AG04450 (cell line): ENCODE data around the gene S100B. TPM values are rescaled to one million over a fixed set of nuclear protein-coding genes. Genes with fewer than 3 reads are reported as not detected.

ENCODE experiments used
- CTCF ChIA-PET: fragments of 300-600, 350-600 bp; formaldehyde crosslinking; extraction: SDS; loops from one replicate; lab custom pipeline; 2022; ENCODE audit warnings: antibody characterized with exemption, inconsistent platforms; lab: Charles Lee
- POLR2A ChIA-PET: fragments of 350-600 bp; formaldehyde crosslinking; extraction: SDS; loops from one replicate; lab custom pipeline; 2021; ENCODE audit warnings: antibody characterized with exemption, inconsistent platforms; lab: Yijun Ruan, JAX
- DNase-seq: peaks from one replicate; pipeline ENCODE4 v3.0.0-alpha.2; 2011; ENCODE audit warnings: low read depth, low spot score
- H3K27ac ChIP-seq: one replicate; pipeline ENCODE4 v1.5.1; 2012; ENCODE audit warnings: low read depth, low read length, control low read depth
- H3K27me3 ChIP-seq: one replicate; pipeline ENCODE4 v1.6.0; 2012; ENCODE audit warnings: low read length; ENCODE audit not compliant: control insufficient read depth, insufficient read depth
- H3K4me3 ChIP-seq: 2 replicates; pipeline ENCODE4 v1.5.1; 2011; ENCODE audit warnings: mild to moderate bottlenecking, low read depth, low read length, control low read depth
- H3K9me3 ChIP-seq: 2 replicates; pipeline ENCODE4 v1.5.1; 2012; ENCODE audit warnings: low read length; ENCODE audit not compliant: control insufficient read depth, insufficient read depth
- CTCF ChIP-seq: IDR thresholded peaks from 2 replicates; pipeline ENCODE4 v1.5.1; 2011; ENCODE audit warnings: low read depth, low read length, control low read depth, inconsistent platforms
- polyA plus RNA-seq: library from polyadenylated mRNA; depleted of rRNA; stranded (reverse); fragments of >200 nt; gene quantifications from 2 replicates; pipeline ENCODE4 v1.2.3, GENCODE V29; 2011

Gene S100B
- polyA plus RNA-seq, 1 experiment, result not detected

- no peak for DNase-seq
- no peak for TF ChIP-seq CTCF
- Histone ChIP-seq H3K27me3 (peaks cover 8% of the 10 kb centered on the region), H3K9me3 (peaks cover 28% of the 10 kb centered on the region), H3K27ac (no peak overlapping the region), H3K4me3 (no peak overlapping the region)
- POLR2A ChIA-PET, result no interaction called here
- CTCF ChIA-PET, result interaction anchor here (1.4 kb wide), 1 partner anchor 11 kb away, joined by 3 read pairs; no protein-coding TSS in a partner anchor
Observed at GRCh38 chr21:46628868-46629267, 24.0 kb upstream of the S100B start.

DNA sequence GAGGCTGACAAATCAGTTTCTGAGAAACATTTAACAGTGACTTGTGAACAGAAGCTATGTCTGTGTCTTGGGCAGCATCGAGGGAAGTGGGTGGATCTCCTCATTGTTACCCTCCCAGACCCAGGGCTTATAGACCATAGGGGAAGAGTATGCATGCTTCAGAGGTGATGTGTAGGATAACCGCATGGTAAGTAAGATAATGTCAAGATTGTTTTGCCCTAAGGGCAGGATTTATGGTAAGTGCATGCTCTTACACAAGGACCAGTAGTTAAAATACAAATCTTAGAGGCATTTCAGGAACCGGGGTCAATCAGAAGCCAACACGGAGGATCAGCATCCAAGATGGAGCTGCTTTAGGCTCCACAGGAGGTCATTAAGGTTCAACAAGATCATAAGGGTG is 22.8 kb upstream of the S100B start:
- ChIA-PET POLR2A (no interaction called here), CTCF (no interaction called here)
- no peak overlapping the region for H3K4me3 ChIP-seq
- H3K9me3 ChIP-seq, result peaks cover 29% of the 10 kb centered on the region
- no peak for TF ChIP-seq CTCF
- no peak for DNase-seq
- H3K27me3 ChIP-seq, result peaks cover 8% of the 10 kb centered on the region
- no peak overlapping the region for H3K27ac ChIP-seq

GRCh38 chr21:46626975-46627501 is 22.2 kb upstream of the S100B start:
- TF ChIP-seq CTCF, result no peak
- Histone ChIP-seq H3K4me3 (no peak overlapping the region), H3K27me3 (peaks cover 8% of the 10 kb centered on the region), H3K27ac (no peak overlapping the region), H3K9me3 (peaks cover 29% of the 10 kb centered on the region)
- ChIA-PET CTCF (no interaction called here), POLR2A (no interaction called here)
- DNase-seq, result no peak

DNA sequence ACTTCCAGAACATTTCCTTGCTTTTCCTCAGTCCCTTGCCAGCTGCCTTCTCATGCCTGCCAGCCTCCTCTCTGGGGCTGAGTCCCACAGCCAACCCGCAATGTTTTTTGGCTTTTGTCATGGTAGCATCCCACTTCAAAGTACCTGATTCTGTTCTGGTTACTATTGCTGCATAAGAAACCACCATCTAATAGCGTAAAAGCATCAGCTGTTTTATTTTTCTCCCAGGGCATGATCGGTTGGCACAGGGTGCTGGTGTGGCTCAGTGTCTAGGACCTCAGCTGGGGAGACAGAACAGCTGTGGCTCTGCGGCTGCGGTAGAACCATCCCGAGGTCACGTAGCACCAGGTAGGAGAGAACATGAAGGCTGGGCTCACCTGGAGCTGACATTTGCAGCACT is 21.7 kb upstream of the S100B start:
- ChIA-PET CTCF (no interaction called here), POLR2A (no interaction called here)
- Histone ChIP-seq H3K27me3 (peaks cover 8% of the 10 kb centered on the region), H3K27ac (no peak overlapping the region), H3K9me3 (peaks cover 29% of the 10 kb centered on the region), H3K4me3 (no peak overlapping the region)
- DNase-seq, result no peak
- TF ChIP-seq CTCF, result no peak

GRCh38 chr21:46625759-46626158 is 20.9 kb upstream of the S100B start:
- ChIA-PET POLR2A (no interaction called here), CTCF (no interaction called here)
- Histone ChIP-seq H3K9me3 (peaks cover 29% of the 10 kb centered on the region), H3K27ac (no peak overlapping the region), H3K27me3 (peaks cover 8% of the 10 kb centered on the region), H3K4me3 (no peak overlapping the region)
- TF ChIP-seq CTCF, result no peak
- DNase-seq, result no peak
